Superior temporal gyrus (tissue), 1 donor: ENCODE data around the gene CCNB3.
A peak's percentile ranks its signal among the peaks of the same experiment; 100 is the strongest.
"Not testable (repeated sequence)": the region's sequence is repeated elsewhere in the genome, so short reads cannot be mapped to it uniquely, and the experiment has no call there.

ENCODE experiments used
- DNase-seq: peaks from one replicate; pipeline ENCODE4 v3.0.0-alpha.2; 2016; ENCODE audit errors: extremely low spot score

Gene CCNB3

GRCh38 chrX:50204364-50204899 lies at the start of gene CCNB3:
Gene CCNB3, plus strand, starts transcription at chrX:50204765. Its CDS starts 80,399 bp downstream, at chrX:50285164.
- peak; percentile 67 for DNase-seq

- no peak for DNase-seq
These were observed 46.9 kb upstream of the CCNB3 start for GRCh38 chrX:50157545-50158135.

GRCh38 chrX:50158593-50158992 lies 46.0 kb upstream of the CCNB3 start:
- no peak for DNase-seq

GRCh38 chrX:50161127-50161526 lies 43.4 kb upstream of the CCNB3 start:
- no peak for DNase-seq

GRCh38 chrX:50165727-50166126 lies 38.8 kb upstream of the CCNB3 start:
- no peak for DNase-seq

- peak; percentile 8 for DNase-seq
These were observed 37.2 kb upstream of the CCNB3 start for GRCh38 chrX:50167366-50167765.

GRCh38 chrX:50168241-50168687 lies 36.3 kb upstream of the CCNB3 start:
- no peak for DNase-seq

GRCh38 chrX:50169717-50170116 lies 34.8 kb upstream of the CCNB3 start:
- DNase-seq, result no peak

- DNase-seq, result no peak
These were observed 24.3 kb upstream of the CCNB3 start for GRCh38 chrX:50180073-50180940.

GRCh38 chrX:50183891-50184290 lies 20.7 kb upstream of the CCNB3 start:
- no peak for DNase-seq

GRCh38 chrX:50188859-50189600 lies 15.5 kb upstream of the CCNB3 start:
- no peak for DNase-seq

- DNase-seq, result no peak
These were observed 6.2 kb upstream of the CCNB3 start for GRCh38 chrX:50198348-50198747.

GRCh38 chrX:50200907-50201306 lies 3.7 kb upstream of the CCNB3 start, which contains the start of gene AKAP4:
Gene AKAP4, minus strand, starts transcription at chrX:50201007. Its CDS starts 118 bp downstream, at chrX:50200889.
- DNase-seq, result no peak

- no peak for DNase-seq
These were observed 2.0 kb upstream of the CCNB3 start for GRCh38 chrX:50202539-50202938.

- no peak for DNase-seq
These were observed 2.2 kb downstream of the CCNB3 start for GRCh38 chrX:50206753-50207152.

GRCh38 chrX:50211510-50211909 lies 6.9 kb downstream of the CCNB3 start:
- DNase-seq, result no peak

- no peak for DNase-seq
These were observed 76.7 kb downstream of the CCNB3 start for GRCh38 chrX:50281253-50281652.

- no peak for DNase-seq
These were observed 122.7 kb downstream of the CCNB3 start for GRCh38 chrX:50327235-50327634.

GRCh38 chrX:50332668-50333067 lies 128.1 kb downstream of the CCNB3 start:
- DNase-seq, result not testable (repeated sequence)

- no peak for DNase-seq
These were observed 128.7 kb downstream of the CCNB3 start for GRCh38 chrX:50333308-50333707.

- DNase-seq, result no peak
These were observed 139.4 kb downstream of the CCNB3 start for GRCh38 chrX:50343917-50344316.

- no peak for DNase-seq
These were observed 168.4 kb downstream of the CCNB3 start for GRCh38 chrX:50372966-50373365.
